SK-N-SH (cell line): ENCODE measurements around the gene KLF16. TPM values are rescaled to one million over a fixed set of nuclear protein-coding genes. Genes with fewer than 3 reads are reported as not detected.

Source experiments
- CTCF ChIA-PET: fragments of 300-600, 350-600 bp; formaldehyde crosslinking; extraction: SDS; loops from one replicate; lab custom pipeline; 2021; lab: Yijun Ruan, JAX
- POLR2A ChIA-PET: fragments of 350-600 bp; sonication (Branson Sonifier 250); formaldehyde crosslinking; extraction: SDS; loops from one replicate; lab custom pipeline; 2020; ENCODE audit warnings: antibody characterized with exemption, inconsistent platforms; lab: Yijun Ruan, JAX
- DNase-seq: peaks from one replicate; pipeline ENCODE4 v3.0.0; 2012
- H2AFZ ChIP-seq: fragments of 200-600 bp; sonication (generic); 2 replicates; pipeline ENCODE4 v1.8.1; 2016; ENCODE audit warnings: antibody characterized with exemption, mild to moderate bottlenecking, low read depth
- H3F3A ChIP-seq: fragments of 200-600 bp; sonication (generic); replicated peaks from 2 replicates; pipeline ENCODE3; 2016; ENCODE audit warnings: antibody characterized with exemption, mild to moderate bottlenecking; ENCODE audit not compliant: insufficient read depth
- H3K27ac ChIP-seq, 2 experiments: fragments of 200-500 bp in 1 of 2; fragments of 200-600 bp in 1 of 2; sonication (Bioruptor generic) in 1 of 2; sonication (generic), shearing (Covaris generic) in 1 of 2; 2 replicates each; pipeline versions ENCODE4 v1.5.1 to v1.6.1; 2014 to 2016; ENCODE audit warnings: low read depth in 2 of 2, inconsistent platforms in 1 of 2, low read length in 1 of 2, mild to moderate bottlenecking in 1 of 2, mixed read lengths in 1 of 2
- H3K27me3 ChIP-seq: fragments of 200-600 bp; sonication (generic), shearing (Covaris generic); 2 replicates; pipeline ENCODE4 v1.6.1; 2016; ENCODE audit warnings: mixed run types; ENCODE audit not compliant: insufficient read depth
- H3K36me3 ChIP-seq, 2 experiments: fragments of 200-500 bp in 1 of 2; fragments of 200-600 bp in 1 of 2; sonication (Bioruptor generic) in 1 of 2; sonication (generic) in 1 of 2; replicated peaks in 1 of 2; 2 replicates each; pipeline versions ENCODE3 to v1.5.1; 2014 to 2016; ENCODE audit warnings: low read length in 1 of 2, mild to moderate bottlenecking in 1 of 2; ENCODE audit not compliant: insufficient read depth in 2 of 2, control insufficient read depth in 1 of 2
- H3K4me1 ChIP-seq, 2 experiments: fragments of 200-500 bp in 1 of 2; fragments of 200-600 bp in 1 of 2; sonication (Bioruptor generic) in 1 of 2; sonication (generic), shearing (Covaris generic) in 1 of 2; 2 replicates each; pipeline versions ENCODE4 v1.5.1 to v1.6.1; 2014 to 2016; ENCODE audit warnings: low read depth in 1 of 2, low read length in 1 of 2, mixed run types in 1 of 2; ENCODE audit not compliant: insufficient read depth in 2 of 2, control insufficient read depth in 1 of 2
- H3K4me2 ChIP-seq: fragments of 200-600 bp; sonication (generic), shearing (Covaris generic); 2 replicates; pipeline ENCODE4 v1.6.1; 2017; ENCODE audit warnings: mixed run types
- H3K4me3 ChIP-seq, 2 experiments: fragments of 200-500 bp in 1 of 2; fragments of 200-600 bp in 1 of 2; sonication (Bioruptor generic) in 1 of 2; sonication (generic), shearing (Covaris generic) in 1 of 2; 2 replicates each; pipeline versions ENCODE4 v1.5.1 to v1.8.1; 2014 to 2016; ENCODE audit warnings: low read depth in 2 of 2, inconsistent platforms in 1 of 2, low read length in 1 of 2, mild to moderate bottlenecking in 1 of 2, mixed read lengths in 1 of 2, moderate library complexity in 1 of 2
- H3K79me2 ChIP-seq: fragments of 200-600 bp; sonication (generic); 2 replicates; pipeline ENCODE4 v1.8.1; 2017; ENCODE audit warnings: mild to moderate bottlenecking; ENCODE audit not compliant: insufficient read depth
- H3K9ac ChIP-seq: fragments of 200-600 bp; sonication (generic); 2 replicates; pipeline ENCODE4 v1.6.1; 2017; ENCODE audit warnings: mixed run types
- H3K9me2 ChIP-seq: fragments of 200-600 bp; sonication (generic); 2 replicates; pipeline ENCODE4 v1.6.1; 2017; ENCODE audit warnings: mixed run types
- H3K9me3 ChIP-seq: fragments of 200-600 bp; sonication (generic); 2 replicates; pipeline ENCODE4 v1.6.1; 2017; ENCODE audit warnings: mixed run types, mild to moderate bottlenecking, moderate library complexity
- H4K20me1 ChIP-seq: fragments of 200-600 bp; sonication (generic); 2 replicates; pipeline ENCODE4 v1.6.1; 2017; ENCODE audit warnings: mild to moderate bottlenecking, mixed run types; ENCODE audit not compliant: insufficient read depth
- CHD2 ChIP-seq: fragments of 150-350 bp; IDR thresholded peaks from 2 replicates; pipeline ENCODE4 v1.6.1; 2018; ENCODE audit warnings: low read length; ENCODE audit not compliant: partially characterized antibody
- ELF1 ChIP-seq: IDR thresholded peaks from 2 replicates; pipeline ENCODE4 v1.4.0; 2012
- EZH2phosphoT487 ChIP-seq: fragments of 200-600 bp; sonication (generic); IDR thresholded peaks from 2 replicates; pipeline ENCODE4 v1.6.1; 2017; ENCODE audit warnings: low read depth, mixed run types, mild to moderate bottlenecking, antibody characterized with exemption, moderate library complexity, borderline replicate concordance
- FOXJ3 ChIP-seq: sonication (generic); formaldehyde crosslinking; IDR thresholded peaks from 2 replicates; pipeline ENCODE4 v1.5.1; 2020; ENCODE audit warnings: mild to moderate bottlenecking, missing genetic modification reagents
- GABPA ChIP-seq: IDR thresholded peaks from 2 replicates; pipeline ENCODE4 v1.4.0; 2012; ENCODE audit warnings: low read depth, mild to moderate bottlenecking
- MEF2A ChIP-seq: IDR thresholded peaks from 2 replicates; pipeline ENCODE4 v1.4.0; 2012; ENCODE audit warnings: low read depth, borderline replicate concordance
- NRF1 ChIP-seq: IDR thresholded peaks from 2 replicates; pipeline ENCODE4 v1.6.1; 2012; ENCODE audit warnings: low read depth, mild to moderate bottlenecking, low read length
- RAD21 ChIP-seq: IDR thresholded peaks from 2 replicates; pipeline ENCODE4 v1.6.1; 2012; ENCODE audit warnings: mild to moderate bottlenecking, low read length
- RCOR1 ChIP-seq: fragments of 150-350 bp; IDR thresholded peaks from 2 replicates; pipeline ENCODE4 v1.6.1; 2017; ENCODE audit warnings: antibody characterized with exemption, low read length
- RFX5 ChIP-seq: IDR thresholded peaks from 2 replicates; pipeline ENCODE4 v1.6.1; 2012; ENCODE audit warnings: mild to moderate bottlenecking, improper control_type of control experiment, low read length
- SIN3A ChIP-seq: IDR thresholded peaks from 2 replicates; pipeline ENCODE4 v1.6.1; 2012; ENCODE audit warnings: low read depth, mild to moderate bottlenecking, low read length, moderate library complexity, borderline replicate concordance
- SMC3 ChIP-seq: IDR thresholded peaks from 2 replicates; pipeline ENCODE4 v1.6.1; 2012; ENCODE audit warnings: low read depth, low read length, improper control_type of control experiment
- TCF12 ChIP-seq: IDR thresholded peaks from 2 replicates; pipeline ENCODE4 v1.4.0; 2012
- TEAD4 ChIP-seq: IDR thresholded peaks from 2 replicates; pipeline ENCODE4 v1.4.0; 2012; ENCODE audit warnings: mild to moderate bottlenecking, borderline replicate concordance; ENCODE audit not compliant: insufficient read depth
- WGBS: methylation state at CpG from one replicate; pipeline ENCODE4 v1.1.6; 2017; ENCODE audit warnings: low lambda C conversion rate; 5-methylcytosine and 5-hydroxymethylcytosine counted together
- polyA plus RNA-seq, 3 experiments: library from polyadenylated mRNA; depleted of rRNA; stranded (reverse); fragments of >200 nt; gene quantifications; 2 replicates each; pipeline ENCODE4 v1.2.3, GENCODE V29; 2012
- TF ChIP-seq, protein P1 (sequence below): fragments of 200-600 bp; sonication (generic); IDR thresholded peaks from 2 replicates; pipeline ENCODE4 v1.6.1; 2017; ENCODE audit warnings: antibody characterized with exemption, mild to moderate bottlenecking, moderate library complexity
- TF ChIP-seq, protein P2 (sequence below): fragments of 150-350 bp; IDR thresholded peaks from 2 replicates; pipeline ENCODE4 v1.6.1; 2016; ENCODE audit warnings: mild to moderate bottlenecking, low read depth, low read length
- TF ChIP-seq, protein P3 (sequence below): IDR thresholded peaks from 2 replicates; pipeline ENCODE4 v1.4.0; 2012; ENCODE audit warnings: low read depth, borderline replicate concordance
- TF ChIP-seq, protein P4 (sequence below): IDR thresholded peaks from 2 replicates; pipeline ENCODE4; 2012
- TF ChIP-seq, protein P5 (sequence below): IDR thresholded peaks from 2 replicates; pipeline ENCODE4 v1.4.0; 2012; ENCODE audit warnings: low read depth, borderline replicate concordance

KLF16 gene
- polyA plus RNA-seq, 1 of the 3 experiments (the other 2 are of a cell fraction) = 16.1 TPM

DNA sequence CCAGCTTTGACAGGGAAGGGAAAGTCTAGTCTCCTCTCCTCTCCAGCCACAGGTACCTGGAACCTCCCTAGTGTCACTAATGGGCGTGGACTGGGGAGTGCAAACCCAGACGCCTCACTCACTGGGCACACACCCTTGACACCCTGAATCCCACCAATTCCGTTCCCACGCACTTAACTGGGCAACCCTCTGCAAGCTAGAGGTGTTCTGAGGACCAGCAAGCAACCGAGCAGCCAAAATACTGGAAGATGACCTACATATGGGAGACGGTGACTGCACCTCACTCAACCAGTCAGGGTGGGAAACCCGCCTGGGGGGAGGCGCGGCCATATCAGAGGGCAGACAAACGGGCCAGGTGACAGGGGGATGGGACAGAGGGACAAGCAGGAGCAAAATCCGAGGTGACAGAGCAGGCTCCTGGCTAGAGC lies 20.9 kb upstream of the KLF16 start:
- CTCF ChIA-PET = interaction anchor here (1.0 to 1.4 kb wide), 3 partner anchors 12 to 185 kb away, joined by 3 read pairs; no protein-coding TSS in a partner anchor
- H3K9me2 ChIP-seq = no peaks in the 10 kb centered on the region
- no peaks in the 10 kb centered on the region for H3K9me3 ChIP-seq
- DNase-seq = no peak
- peak overlapping the region; percentile 100 for H3K4me2 ChIP-seq
- H4K20me1 ChIP-seq = peaks cover 40% of the 10 kb centered on the region
- H3K4me1 ChIP-seq = peaks cover 6 to 23% of the 10 kb centered on the region in 2 experiments; a peak in 1 of 4 replicates
- no peak overlapping the region for H2AFZ ChIP-seq
- WGBS = 11% methylated on average over 11 of the region's 11 CpGs
- peak overlapping the region in 1 of 2 experiments; percentile 62; a peak in 2 of 4 replicates for H3K27ac ChIP-seq
- H3K79me2 ChIP-seq = peaks cover 46% of the 10 kb centered on the region
- H3K9ac ChIP-seq = peak overlapping the region; percentile 84
- peaks cover 0 to 7% of the 10 kb centered on the region in 2 experiments for H3K36me3 ChIP-seq
- TF ChIP-seq, protein P1, sequence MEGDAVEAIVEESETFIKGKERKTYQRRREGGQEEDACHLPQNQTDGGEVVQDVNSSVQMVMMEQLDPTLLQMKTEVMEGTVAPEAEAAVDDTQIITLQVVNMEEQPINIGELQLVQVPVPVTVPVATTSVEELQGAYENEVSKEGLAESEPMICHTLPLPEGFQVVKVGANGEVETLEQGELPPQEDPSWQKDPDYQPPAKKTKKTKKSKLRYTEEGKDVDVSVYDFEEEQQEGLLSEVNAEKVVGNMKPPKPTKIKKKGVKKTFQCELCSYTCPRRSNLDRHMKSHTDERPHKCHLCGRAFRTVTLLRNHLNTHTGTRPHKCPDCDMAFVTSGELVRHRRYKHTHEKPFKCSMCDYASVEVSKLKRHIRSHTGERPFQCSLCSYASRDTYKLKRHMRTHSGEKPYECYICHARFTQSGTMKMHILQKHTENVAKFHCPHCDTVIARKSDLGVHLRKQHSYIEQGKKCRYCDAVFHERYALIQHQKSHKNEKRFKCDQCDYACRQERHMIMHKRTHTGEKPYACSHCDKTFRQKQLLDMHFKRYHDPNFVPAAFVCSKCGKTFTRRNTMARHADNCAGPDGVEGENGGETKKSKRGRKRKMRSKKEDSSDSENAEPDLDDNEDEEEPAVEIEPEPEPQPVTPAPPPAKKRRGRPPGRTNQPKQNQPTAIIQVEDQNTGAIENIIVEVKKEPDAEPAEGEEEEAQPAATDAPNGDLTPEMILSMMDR = no peak
- TF ChIP-seq, protein P2, sequence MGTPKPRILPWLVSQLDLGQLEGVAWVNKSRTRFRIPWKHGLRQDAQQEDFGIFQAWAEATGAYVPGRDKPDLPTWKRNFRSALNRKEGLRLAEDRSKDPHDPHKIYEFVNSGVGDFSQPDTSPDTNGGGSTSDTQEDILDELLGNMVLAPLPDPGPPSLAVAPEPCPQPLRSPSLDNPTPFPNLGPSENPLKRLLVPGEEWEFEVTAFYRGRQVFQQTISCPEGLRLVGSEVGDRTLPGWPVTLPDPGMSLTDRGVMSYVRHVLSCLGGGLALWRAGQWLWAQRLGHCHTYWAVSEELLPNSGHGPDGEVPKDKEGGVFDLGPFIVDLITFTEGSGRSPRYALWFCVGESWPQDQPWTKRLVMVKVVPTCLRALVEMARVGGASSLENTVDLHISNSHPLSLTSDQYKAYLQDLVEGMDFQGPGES = no peak
- TF ChIP-seq MEF2A (no peak), GABPA (no peak), CHD2 (no peak), EZH2phosphoT487 (no peak), ELF1 (no peak), TEAD4 (no peak), RAD21 (no peak), RFX5 (no peak), SIN3A (no peak), TCF12 (no peak), FOXJ3 (CRISPR knock-in tag) (no peak), NRF1 (no peak), RCOR1 (no peak), SMC3 (no peak)
- TF ChIP-seq, protein P3, sequence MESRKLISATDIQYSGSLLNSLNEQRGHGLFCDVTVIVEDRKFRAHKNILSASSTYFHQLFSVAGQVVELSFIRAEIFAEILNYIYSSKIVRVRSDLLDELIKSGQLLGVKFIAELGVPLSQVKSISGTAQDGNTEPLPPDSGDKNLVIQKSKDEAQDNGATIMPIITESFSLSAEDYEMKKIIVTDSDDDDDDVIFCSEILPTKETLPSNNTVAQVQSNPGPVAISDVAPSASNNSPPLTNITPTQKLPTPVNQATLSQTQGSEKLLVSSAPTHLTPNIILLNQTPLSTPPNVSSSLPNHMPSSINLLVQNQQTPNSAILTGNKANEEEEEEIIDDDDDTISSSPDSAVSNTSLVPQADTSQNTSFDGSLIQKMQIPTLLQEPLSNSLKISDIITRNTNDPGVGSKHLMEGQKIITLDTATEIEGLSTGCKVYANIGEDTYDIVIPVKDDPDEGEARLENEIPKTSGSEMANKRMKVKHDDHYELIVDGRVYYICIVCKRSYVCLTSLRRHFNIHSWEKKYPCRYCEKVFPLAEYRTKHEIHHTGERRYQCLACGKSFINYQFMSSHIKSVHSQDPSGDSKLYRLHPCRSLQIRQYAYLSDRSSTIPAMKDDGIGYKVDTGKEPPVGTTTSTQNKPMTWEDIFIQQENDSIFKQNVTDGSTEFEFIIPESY = no peak
- TF ChIP-seq, protein P4, sequence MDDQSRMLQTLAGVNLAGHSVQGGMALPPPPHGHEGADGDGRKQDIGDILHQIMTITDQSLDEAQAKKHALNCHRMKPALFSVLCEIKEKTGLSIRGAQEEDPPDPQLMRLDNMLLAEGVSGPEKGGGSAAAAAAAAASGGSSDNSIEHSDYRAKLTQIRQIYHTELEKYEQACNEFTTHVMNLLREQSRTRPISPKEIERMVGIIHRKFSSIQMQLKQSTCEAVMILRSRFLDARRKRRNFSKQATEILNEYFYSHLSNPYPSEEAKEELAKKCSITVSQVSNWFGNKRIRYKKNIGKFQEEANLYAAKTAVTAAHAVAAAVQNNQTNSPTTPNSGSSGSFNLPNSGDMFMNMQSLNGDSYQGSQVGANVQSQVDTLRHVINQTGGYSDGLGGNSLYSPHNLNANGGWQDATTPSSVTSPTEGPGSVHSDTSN = no peak
- TF ChIP-seq, protein P5, sequence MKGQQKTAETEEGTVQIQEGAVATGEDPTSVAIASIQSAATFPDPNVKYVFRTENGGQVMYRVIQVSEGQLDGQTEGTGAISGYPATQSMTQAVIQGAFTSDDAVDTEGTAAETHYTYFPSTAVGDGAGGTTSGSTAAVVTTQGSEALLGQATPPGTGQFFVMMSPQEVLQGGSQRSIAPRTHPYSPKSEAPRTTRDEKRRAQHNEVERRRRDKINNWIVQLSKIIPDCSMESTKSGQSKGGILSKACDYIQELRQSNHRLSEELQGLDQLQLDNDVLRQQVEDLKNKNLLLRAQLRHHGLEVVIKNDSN = no peak
- H3K4me3 ChIP-seq = peak overlapping the region; percentile 86 to 93
- POLR2A ChIA-PET = interaction anchor here (1.2 to 1.9 kb wide), 2 partner anchors 8 to 12 kb away, joined by 3 to 7 read pairs; no protein-coding TSS in a partner anchor
- no peaks in the 10 kb centered on the region for H3K27me3 ChIP-seq
- H3F3A ChIP-seq = no peaks in the 10 kb centered on the region
